ENCODE measurements around the gene PPP2R2C. TPM values are rescaled to one million over a fixed set of nuclear protein-coding genes. Genes with fewer than 3 reads are reported as not detected.

PPP2R2C gene
- total RNA-seq, 1 experiment from 2014 or later = 8.1 TPM

- no peak overlapping the region for H2AK5ac ChIP-seq (ENCODE audit: insufficient read length, low read length)
- no peak for TF ChIP-seq CTCF (conservative IDR thresholded peaks at IDR 0.05)
- WGBS (ENCODE audit: extremely low coverage, insufficient read length, low lambda C conversion rate) = no CpG with 5 or more reads among the region's 5 CpGs
- H3T11ph ChIP-seq (ENCODE audit: low read length) = no peak overlapping the region
- no peak overlapping the region for H4K91ac ChIP-seq (ENCODE audit: insufficient read length, low read depth, low read length)
- H3K27me3 ChIP-seq (ENCODE audit: insufficient read depth, low read length) = no peaks in the 10 kb centered on the region
- Mint-ChIP-seq H3K4me1 (peaks cover 0 to 4% of the 10 kb centered on the region in 2 experiments; a peak in 1 of 4 replicates), H3K36me3 (ENCODE audit: insufficient read depth in 1 of 3, low read depth in 3 of 3) (peaks cover 0 to 6% (median 4%) of the 10 kb centered on the region in 3 experiments; a peak in 3 of 7 replicates), H3K27ac (no peak overlapping the region), H3K9me3 (peaks cover 11 to 19% of the 10 kb centered on the region in 2 experiments), H3K27me3 (ENCODE audit: low read depth) (peaks cover 12% of the 10 kb centered on the region), H3K4me3 (no peak overlapping the region)
- no peaks in the 10 kb centered on the region for H3K9me3 ChIP-seq (ENCODE audit: control insufficient read depth, low read depth, low read length)
- no peak overlapping the region for H2BK15ac ChIP-seq (ENCODE audit: low read depth, low read length)
- no peak overlapping the region for H3K56ac ChIP-seq (ENCODE audit: insufficient read length, low read depth, low read length)
- H3K23ac ChIP-seq (ENCODE audit: insufficient read length, low read depth, low read length) = no peak overlapping the region
- no peak overlapping the region for H4K8ac ChIP-seq (replicated peaks; ENCODE audit: insufficient read length, low read depth, low read length)
- no peak overlapping the region for H3K9ac ChIP-seq (ENCODE audit: extremely low read depth, insufficient read length, low read length)
- no peak overlapping the region for H2BK12ac ChIP-seq (ENCODE audit: insufficient read length, low read depth, low read length)
- no peak overlapping the region for H3K18ac ChIP-seq (ENCODE audit: insufficient read length, low read depth, low read length)
- H3K23me2 ChIP-seq (ENCODE audit: insufficient read length, low read depth, low read length, poor library complexity, severe bottlenecking) = peaks cover 3% of the 10 kb centered on the region
- no peak for DNase-seq
- no peak overlapping the region for H2BK120ac ChIP-seq (ENCODE audit: low read depth, low read length, poor library complexity, severe bottlenecking)
- H4K20me1 ChIP-seq (ENCODE audit: control insufficient read depth, insufficient read depth, insufficient read length) = no peaks in the 10 kb centered on the region
- H3K79me1 ChIP-seq (ENCODE audit: insufficient read depth, low read depth, low read length, poor library complexity, severe bottlenecking) = no peaks in the 10 kb centered on the region
- no peak overlapping the region for H2AFZ ChIP-seq (ENCODE audit: low read length)
- H3K14ac ChIP-seq (ENCODE audit: insufficient read depth, low read length) = no peak overlapping the region
- H2BK20ac ChIP-seq (ENCODE audit: low read depth, low read length, poor library complexity, severe bottlenecking) = no peak overlapping the region
- H3K4me2 ChIP-seq (ENCODE audit: insufficient read depth, insufficient read length, low read length) = no peak overlapping the region
- H2BK5ac ChIP-seq (ENCODE audit: insufficient read length, low read length) = no peak overlapping the region
- no peak overlapping the region for H4K5ac ChIP-seq (ENCODE audit: insufficient read length, low read depth, low read length)
- H3K79me2 ChIP-seq (ENCODE audit: insufficient read depth, low read length) = no peaks in the 10 kb centered on the region
- H3K4me1 ChIP-seq (ENCODE audit: insufficient read depth, low read length) = no peaks in the 10 kb centered on the region
- H3K4ac ChIP-seq (ENCODE audit: low read depth, low read length) = no peak overlapping the region
- no peak overlapping the region for H3K27ac ChIP-seq (ENCODE audit: insufficient read length, low read depth, low read length)
Observed at GRCh38 chr4:6437826-6438238, 34.6 kb downstream of the PPP2R2C start.

Data from H9 (cell line).